HG03460 (cell line): ENCODE measurements around the gene MEGF11.
"Not testable (repeated sequence)": the region's sequence is repeated elsewhere in the genome, so short reads cannot be mapped to it uniquely, and the experiment has no call there.

Experiments
- ATAC-seq: cut with Tn5 transposase; IDR thresholded peaks from one replicate; pipeline ENCODE4 v1.9.1; 2021; ENCODE audit not compliant: unreplicated experiment

The MEGF11 gene

DNA sequence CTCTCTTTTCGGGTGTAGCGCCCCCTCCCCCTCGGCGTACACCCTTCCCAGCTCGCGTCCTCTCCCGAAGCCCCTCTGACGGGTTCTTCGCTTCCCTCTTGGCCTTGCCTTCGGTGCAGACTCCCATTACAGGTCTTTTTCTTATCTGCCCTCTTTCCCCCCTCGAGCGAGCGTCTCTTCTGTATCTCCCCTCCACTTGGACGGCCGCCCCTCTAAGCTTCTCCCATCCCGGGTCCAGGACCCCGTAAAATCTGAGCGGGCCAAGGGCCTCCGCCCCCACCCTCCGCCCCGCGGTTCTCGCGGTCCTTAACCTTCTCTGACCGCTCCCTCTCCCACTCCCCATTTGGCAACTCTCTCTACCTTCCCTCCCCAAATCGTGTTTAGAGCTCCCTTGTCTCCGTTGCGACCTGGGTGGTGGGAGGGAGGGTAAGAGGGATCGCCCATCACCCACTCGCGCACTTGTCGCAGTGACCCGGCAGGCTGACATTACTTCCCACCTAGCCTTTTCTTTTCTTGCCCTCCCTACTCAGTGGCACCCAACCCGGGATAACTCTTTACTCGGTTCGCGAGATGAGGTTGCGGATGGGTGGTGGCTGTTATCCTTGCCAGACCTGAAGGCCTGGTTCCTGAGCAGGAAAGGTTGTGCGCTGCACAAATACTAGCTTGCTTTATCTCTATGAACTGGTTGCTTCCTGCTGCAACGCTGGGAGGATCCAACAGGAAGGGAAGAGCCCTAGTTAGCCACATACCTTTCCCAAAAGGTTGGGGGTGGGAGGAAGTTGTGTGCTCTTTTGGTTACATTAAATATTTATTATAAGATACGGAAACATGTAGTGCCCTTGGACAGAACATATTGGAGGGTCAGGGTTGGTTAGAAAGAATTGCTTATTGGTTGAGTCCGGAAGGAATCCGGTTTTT, 383.3 kb downstream of the MEGF11 start:
- no peak for ATAC-seq

DNA sequence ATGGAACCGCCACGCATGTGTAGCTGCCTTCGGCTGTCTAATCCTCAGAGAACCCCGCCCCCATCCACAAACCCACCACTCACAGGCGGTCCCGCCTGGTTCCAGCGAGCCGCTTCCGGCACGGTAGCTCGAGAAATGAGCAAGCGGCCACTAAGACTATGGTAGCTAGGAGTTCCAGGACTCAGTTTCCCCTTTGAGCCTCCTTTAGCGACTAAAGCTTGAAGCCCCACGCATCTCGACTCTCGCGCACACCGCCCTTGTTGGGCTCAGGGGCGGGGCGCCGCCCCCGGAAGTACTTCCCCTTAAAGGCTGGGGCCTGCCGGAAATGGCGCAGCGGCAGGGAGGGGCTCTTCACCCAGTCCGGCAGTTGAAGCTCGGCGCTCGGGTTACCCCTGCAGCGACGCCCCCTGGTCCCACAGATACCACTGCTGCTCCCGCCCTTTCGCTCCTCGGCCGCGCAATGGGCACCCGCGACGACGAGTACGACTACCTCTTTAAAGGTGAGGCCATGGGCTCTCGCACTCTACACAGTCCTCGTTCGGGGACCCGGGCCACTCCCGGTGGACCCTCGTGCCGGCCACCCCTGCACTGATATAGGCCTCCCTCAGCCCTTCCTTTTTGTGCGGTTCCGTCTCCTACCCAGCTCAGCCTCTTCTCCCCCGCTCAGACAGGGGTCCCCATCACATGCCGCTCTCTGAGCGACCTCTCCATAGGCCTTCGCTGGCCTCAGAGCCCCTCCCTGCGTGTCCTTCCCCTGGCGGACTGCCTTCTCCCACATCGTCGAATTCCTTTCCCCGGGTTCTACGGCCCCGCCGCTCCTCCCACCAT, 384.2 kb downstream of the MEGF11 start, which contains the start of gene RAB11A:
RAB11A (plus strand) TSS at position 366 of the 828 bp plus-strand sequence; CDS start at position 461, 95 bp downstream.
- ATAC-seq: peak; percentile 88

GRCh38 chr15:65868546-65869125, 384.9 kb downstream of the MEGF11 start:
- ATAC-seq: no peak

DNA sequence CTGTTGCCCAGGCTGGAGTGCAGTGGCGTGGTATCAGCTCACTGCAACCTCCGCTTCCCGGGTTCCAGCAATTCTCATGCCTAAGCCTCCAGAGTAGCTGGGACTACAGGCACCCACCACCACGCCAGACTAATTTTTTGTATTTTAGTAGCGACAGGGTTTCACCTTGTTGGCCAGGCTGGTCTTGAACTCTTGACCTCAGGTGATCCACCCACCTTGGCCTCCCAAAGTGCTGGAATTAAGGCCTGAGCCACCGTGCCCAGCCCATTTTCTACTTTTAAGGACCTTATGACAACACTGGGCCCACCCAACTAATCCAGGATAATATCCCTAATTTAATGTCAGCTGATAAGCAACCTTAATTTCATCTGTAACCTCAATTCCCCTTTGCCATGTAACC, 385.6 kb downstream of the MEGF11 start:
- not testable (repeated sequence) for ATAC-seq

GRCh38 chr15:65867244-65867643, 386.3 kb downstream of the MEGF11 start:
- ATAC-seq: no peak

GRCh38 chr15:65863106-65863505, 390.4 kb downstream of the MEGF11 start:
- no peak for ATAC-seq

DNA sequence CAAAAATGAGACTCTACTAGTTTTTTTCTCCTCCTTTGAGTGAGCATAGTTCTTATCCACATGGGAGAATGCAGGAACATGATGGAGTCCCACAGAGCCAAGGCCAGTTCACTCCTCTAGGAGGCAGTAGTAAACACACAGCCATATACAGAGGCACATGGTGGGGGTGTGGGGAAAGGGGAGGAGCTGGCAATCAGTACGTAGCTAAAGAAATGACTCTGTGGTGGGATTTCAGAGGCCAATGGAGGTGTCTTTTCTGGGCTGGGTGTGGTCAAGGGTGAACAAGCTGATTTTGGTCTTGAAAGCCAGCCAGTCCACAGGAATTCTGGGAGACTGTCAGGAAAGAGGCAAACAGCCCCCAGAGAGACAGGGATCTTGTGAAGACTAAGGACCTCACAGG, 390.9 kb downstream of the MEGF11 start:
- ATAC-seq: peak; percentile 59

DNA sequence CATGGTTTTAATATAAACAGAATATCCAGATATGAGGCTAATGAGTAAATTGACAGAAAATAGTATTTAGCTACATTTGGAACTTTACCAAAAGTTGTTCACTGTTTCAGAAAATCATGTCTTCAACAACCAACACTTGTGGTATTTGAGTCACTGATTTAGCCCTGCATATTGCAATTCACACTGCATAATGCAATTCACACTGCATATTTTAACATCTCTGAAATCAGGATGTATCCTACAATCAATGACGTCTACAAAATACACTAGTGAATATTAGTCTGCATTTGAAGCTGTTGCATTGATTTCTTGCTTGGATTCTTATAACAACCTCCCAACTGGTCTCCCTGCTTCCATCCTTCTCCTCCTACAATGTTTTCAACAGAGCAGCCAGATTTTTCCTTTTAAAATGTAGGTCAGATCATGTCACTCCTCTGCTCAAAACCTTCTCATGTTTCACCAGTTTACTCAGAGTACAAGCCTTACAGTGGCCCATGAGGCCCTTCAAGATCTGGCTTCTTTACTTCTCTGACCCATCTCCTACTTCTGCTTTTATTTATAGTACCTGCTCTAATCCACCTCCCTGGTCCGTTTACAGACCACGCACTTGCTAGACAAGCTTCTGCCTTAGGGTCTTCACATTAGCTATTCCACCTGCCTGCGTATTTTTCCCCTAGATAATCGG, 395.7 kb downstream of the MEGF11 start:
- ATAC-seq: no peak

- no peak for ATAC-seq
Observed at GRCh38 chr15:65856821-65857455, 396.6 kb downstream of the MEGF11 start.

GRCh38 chr15:65851981-65852380, 401.6 kb downstream of the MEGF11 start:
- ATAC-seq: no peak

DNA sequence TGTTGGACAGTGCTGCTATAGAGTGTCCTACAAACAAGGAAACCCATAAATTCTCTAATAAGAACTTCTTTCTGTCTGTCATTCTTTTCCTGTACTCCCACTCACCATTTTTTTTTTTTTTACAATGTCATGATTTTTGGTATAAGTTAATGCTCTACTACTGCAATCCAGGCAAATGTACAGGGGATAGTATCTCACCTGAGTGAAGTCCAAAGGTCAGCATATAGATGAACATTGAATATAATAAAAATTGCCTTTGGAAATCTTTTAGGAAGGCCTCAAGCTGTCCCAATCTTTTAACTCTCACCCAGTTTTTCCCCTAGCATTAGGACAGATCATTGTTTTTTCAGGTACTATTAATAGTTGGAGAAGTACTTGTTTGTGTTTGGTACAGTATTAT, 405.6 kb downstream of the MEGF11 start:
- ATAC-seq: no peak

DNA sequence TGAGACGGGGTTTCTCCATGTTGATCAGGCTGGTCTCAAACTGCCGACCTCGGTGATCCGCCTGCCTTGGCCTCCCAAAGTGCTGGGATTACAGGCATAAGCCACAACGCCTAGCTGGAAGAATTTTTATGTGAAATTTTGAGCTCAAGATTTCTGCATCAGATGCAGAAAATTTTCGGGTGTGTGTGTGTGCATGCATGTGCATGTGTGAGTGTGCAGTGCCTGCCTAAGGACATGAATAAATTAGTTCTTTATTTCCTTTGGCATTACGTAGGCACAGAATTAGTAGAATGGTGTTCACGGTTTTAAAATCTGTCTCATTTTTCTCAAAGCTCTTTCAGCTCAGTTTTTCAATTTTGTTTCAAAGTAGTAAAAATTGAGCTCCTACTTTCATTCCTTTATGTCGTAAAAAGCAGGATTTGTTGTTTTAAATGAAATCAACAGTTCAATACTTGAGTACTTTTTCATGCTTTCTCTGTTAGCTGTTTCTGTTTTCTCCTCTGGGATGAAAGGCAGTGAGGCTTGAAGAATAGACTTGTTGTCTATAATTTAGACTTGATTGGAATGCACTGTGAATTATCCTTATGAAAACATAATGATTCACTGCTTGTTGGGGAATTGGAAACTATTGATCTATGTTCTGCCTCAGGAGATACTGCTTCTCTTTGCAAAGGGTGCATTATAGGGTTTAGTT, 407.6 kb downstream of the MEGF11 start:
- ATAC-seq: no peak
